SK-N-SH (cell line): Measurements from ENCODE around the gene NEK5. TPM values are rescaled to one million over a fixed set of nuclear protein-coding genes. Genes with fewer than 3 reads are reported as not detected.

Experiments used
- CTCF ChIA-PET: fragments of 300-600, 350-600 bp; formaldehyde crosslinking; extraction: SDS; loops from one replicate; lab custom pipeline; 2021; lab: Yijun Ruan, JAX
- POLR2A ChIA-PET: fragments of 350-600 bp; sonication (Branson Sonifier 250); formaldehyde crosslinking; extraction: SDS; loops from one replicate; lab custom pipeline; 2020; ENCODE audit warnings: antibody characterized with exemption, inconsistent platforms; lab: Yijun Ruan, JAX
- DNase-seq: peaks from one replicate; pipeline ENCODE4 v3.0.0; 2012
- H2AFZ ChIP-seq: fragments of 200-600 bp; sonication (generic); 2 replicates; pipeline ENCODE4 v1.8.1; 2016; ENCODE audit warnings: antibody characterized with exemption, mild to moderate bottlenecking, low read depth
- H3F3A ChIP-seq: fragments of 200-600 bp; sonication (generic); replicated peaks from 2 replicates; pipeline ENCODE3; 2016; ENCODE audit warnings: antibody characterized with exemption, mild to moderate bottlenecking; ENCODE audit not compliant: insufficient read depth
- H3K27ac ChIP-seq, 2 experiments: fragments of 200-500 bp in 1 of 2; fragments of 200-600 bp in 1 of 2; sonication (Bioruptor generic) in 1 of 2; sonication (generic), shearing (Covaris generic) in 1 of 2; 2 replicates each; pipeline versions ENCODE4 v1.5.1 to v1.6.1; 2014 to 2016; ENCODE audit warnings: low read depth in 2 of 2, inconsistent platforms in 1 of 2, low read length in 1 of 2, mild to moderate bottlenecking in 1 of 2, mixed read lengths in 1 of 2
- H3K27me3 ChIP-seq: fragments of 200-600 bp; sonication (generic), shearing (Covaris generic); 2 replicates; pipeline ENCODE4 v1.6.1; 2016; ENCODE audit warnings: mixed run types; ENCODE audit not compliant: insufficient read depth
- H3K36me3 ChIP-seq, 2 experiments: fragments of 200-500 bp in 1 of 2; fragments of 200-600 bp in 1 of 2; sonication (Bioruptor generic) in 1 of 2; sonication (generic) in 1 of 2; replicated peaks in 1 of 2; 2 replicates each; pipeline versions ENCODE3 to v1.5.1; 2014 to 2016; ENCODE audit warnings: low read length in 1 of 2, mild to moderate bottlenecking in 1 of 2; ENCODE audit not compliant: insufficient read depth in 2 of 2, control insufficient read depth in 1 of 2
- H3K4me1 ChIP-seq, 2 experiments: fragments of 200-500 bp in 1 of 2; fragments of 200-600 bp in 1 of 2; sonication (Bioruptor generic) in 1 of 2; sonication (generic), shearing (Covaris generic) in 1 of 2; 2 replicates each; pipeline versions ENCODE4 v1.5.1 to v1.6.1; 2014 to 2016; ENCODE audit warnings: low read depth in 1 of 2, low read length in 1 of 2, mixed run types in 1 of 2; ENCODE audit not compliant: insufficient read depth in 2 of 2, control insufficient read depth in 1 of 2
- H3K4me2 ChIP-seq: fragments of 200-600 bp; sonication (generic), shearing (Covaris generic); 2 replicates; pipeline ENCODE4 v1.6.1; 2017; ENCODE audit warnings: mixed run types
- H3K4me3 ChIP-seq, 2 experiments: fragments of 200-500 bp in 1 of 2; fragments of 200-600 bp in 1 of 2; sonication (Bioruptor generic) in 1 of 2; sonication (generic), shearing (Covaris generic) in 1 of 2; 2 replicates each; pipeline versions ENCODE4 v1.5.1 to v1.8.1; 2014 to 2016; ENCODE audit warnings: low read depth in 2 of 2, inconsistent platforms in 1 of 2, low read length in 1 of 2, mild to moderate bottlenecking in 1 of 2, mixed read lengths in 1 of 2, moderate library complexity in 1 of 2
- H3K79me2 ChIP-seq: fragments of 200-600 bp; sonication (generic); 2 replicates; pipeline ENCODE4 v1.8.1; 2017; ENCODE audit warnings: mild to moderate bottlenecking; ENCODE audit not compliant: insufficient read depth
- H3K9ac ChIP-seq: fragments of 200-600 bp; sonication (generic); 2 replicates; pipeline ENCODE4 v1.6.1; 2017; ENCODE audit warnings: mixed run types
- H3K9me2 ChIP-seq: fragments of 200-600 bp; sonication (generic); 2 replicates; pipeline ENCODE4 v1.6.1; 2017; ENCODE audit warnings: mixed run types
- H3K9me3 ChIP-seq: fragments of 200-600 bp; sonication (generic); 2 replicates; pipeline ENCODE4 v1.6.1; 2017; ENCODE audit warnings: mixed run types, mild to moderate bottlenecking, moderate library complexity
- H4K20me1 ChIP-seq: fragments of 200-600 bp; sonication (generic); 2 replicates; pipeline ENCODE4 v1.6.1; 2017; ENCODE audit warnings: mild to moderate bottlenecking, mixed run types; ENCODE audit not compliant: insufficient read depth
- CTCF ChIP-seq: fragments of 200-600 bp; sonication (generic); IDR thresholded peaks from 2 replicates; pipeline ENCODE4 v1.6.1; 2017; ENCODE audit warnings: antibody characterized with exemption, mild to moderate bottlenecking, moderate library complexity
- ELF1 ChIP-seq: IDR thresholded peaks from 2 replicates; pipeline ENCODE4 v1.4.0; 2012
- FOSL2 ChIP-seq: IDR thresholded peaks from 2 replicates; pipeline ENCODE4 v1.4.0; 2012; ENCODE audit warnings: low read depth, mild to moderate bottlenecking, moderate library complexity, borderline replicate concordance
- FOXM1 ChIP-seq: IDR thresholded peaks from 2 replicates; pipeline ENCODE4 v1.4.0; 2012; ENCODE audit warnings: low read depth, mild to moderate bottlenecking
- GATA2 ChIP-seq: sonication (generic); formaldehyde crosslinking; IDR thresholded peaks from 2 replicates; pipeline ENCODE4 v1.5.0; 2020; ENCODE audit warnings: mild to moderate bottlenecking, missing genetic modification reagents
- JUND ChIP-seq: IDR thresholded peaks from 2 replicates; pipeline ENCODE4 v1.4.0; 2012
- MAX ChIP-seq: IDR thresholded peaks from 2 replicates; pipeline ENCODE4 v1.4.0; 2012; ENCODE audit warnings: low read depth
- MEF2A ChIP-seq: IDR thresholded peaks from 2 replicates; pipeline ENCODE4 v1.4.0; 2012; ENCODE audit warnings: low read depth, borderline replicate concordance
- NFIC ChIP-seq: IDR thresholded peaks from 2 replicates; pipeline ENCODE4 v1.4.0; 2012; ENCODE audit warnings: borderline replicate concordance
- RAD21 ChIP-seq: IDR thresholded peaks from 2 replicates; pipeline ENCODE4 v1.6.1; 2012; ENCODE audit warnings: mild to moderate bottlenecking, low read length
- RFX5 ChIP-seq: IDR thresholded peaks from 2 replicates; pipeline ENCODE4 v1.6.1; 2012; ENCODE audit warnings: mild to moderate bottlenecking, improper control_type of control experiment, low read length
- SIN3A ChIP-seq: IDR thresholded peaks from 2 replicates; pipeline ENCODE4 v1.6.1; 2012; ENCODE audit warnings: low read depth, mild to moderate bottlenecking, low read length, moderate library complexity, borderline replicate concordance
- SMC3 ChIP-seq: IDR thresholded peaks from 2 replicates; pipeline ENCODE4 v1.6.1; 2012; ENCODE audit warnings: low read depth, low read length, improper control_type of control experiment
- TAF1 ChIP-seq: IDR thresholded peaks from 2 replicates; pipeline ENCODE4 v1.6.1; 2012; ENCODE audit warnings: low read depth, mild to moderate bottlenecking, low read length, moderate library complexity, borderline replicate concordance
- TEAD4 ChIP-seq: IDR thresholded peaks from 2 replicates; pipeline ENCODE4 v1.4.0; 2012; ENCODE audit warnings: mild to moderate bottlenecking, borderline replicate concordance; ENCODE audit not compliant: insufficient read depth
- USF1 ChIP-seq: IDR thresholded peaks from 2 replicates; pipeline ENCODE4 v1.4.0; 2012; ENCODE audit warnings: low read depth, borderline replicate concordance
- USF2 ChIP-seq: fragments of 150-350 bp; IDR thresholded peaks from 2 replicates; pipeline ENCODE4 v1.6.1; 2017; ENCODE audit warnings: antibody characterized with exemption, low read length, low read depth, borderline replicate concordance
- ZBTB33 ChIP-seq: IDR thresholded peaks from 2 replicates; pipeline ENCODE4 v1.4.0; 2012; ENCODE audit warnings: low read depth, borderline replicate concordance
- WGBS: methylation state at CpG from one replicate; pipeline ENCODE4 v1.1.6; 2017; ENCODE audit warnings: low lambda C conversion rate; 5-methylcytosine and 5-hydroxymethylcytosine counted together
- polyA plus RNA-seq, 3 experiments: library from polyadenylated mRNA; depleted of rRNA; stranded (reverse); fragments of >200 nt; gene quantifications; 2 replicates each; pipeline ENCODE4 v1.2.3, GENCODE V29; 2012

NEK5 gene
- polyA plus RNA-seq, 1 of the 3 experiments (the other 2 are of a cell fraction), result 0.07 TPM

GRCh38 chr13:52070929-52071523, 57.8 kb downstream of the NEK5 start:
- no peak overlapping the region for H3K4me3 ChIP-seq
- POLR2A ChIA-PET, result no interaction called here
- H3F3A ChIP-seq, result no peaks in the 10 kb centered on the region
- H4K20me1 ChIP-seq, result no peaks in the 10 kb centered on the region
- H3K9me2 ChIP-seq, result no peaks in the 10 kb centered on the region
- no peaks in the 10 kb centered on the region for H3K4me1 ChIP-seq
- H3K27ac ChIP-seq, result no peak overlapping the region
- 32% methylated on average over 1 of the region's 1 CpG for WGBS
- CTCF ChIA-PET, result interaction anchor here (1.6 to 1.8 kb wide), 2 partner anchors 56 to 57 kb away, joined by 4 to 11 read pairs; partner anchors contain the start of gene NEK5
- peak; percentile 36 for DNase-seq
- no peaks in the 10 kb centered on the region for H3K79me2 ChIP-seq
- H3K36me3 ChIP-seq, result no peaks in the 10 kb centered on the region
- H3K9me3 ChIP-seq, result no peaks in the 10 kb centered on the region; the same call in none of the 2 replicates
- TF ChIP-seq SIN3A (no peak), JUND (no peak), USF1 (no peak), TAF1 (no peak), FOSL2 (no peak), SMC3 (peak; percentile 36; the same call in 1 of the 2 replicates), RFX5 (no peak), MAX (no peak), NFIC (no peak), ELF1 (no peak), FOXM1 (no peak), CTCF (peak; percentile 36), MEF2A (no peak), TEAD4 (no peak), USF2 (no peak), GATA2 (CRISPR knock-in tag) (no peak), ZBTB33 (no peak), RAD21 (peak; percentile 50)
- H3K4me2 ChIP-seq, result no peak overlapping the region
- H2AFZ ChIP-seq, result no peak overlapping the region
- H3K9ac ChIP-seq, result no peak overlapping the region
- H3K27me3 ChIP-seq, result no peaks in the 10 kb centered on the region
